K562 (cell line): Measurements from ENCODE around the gene CCDC88C. TPM values are rescaled to one million over a fixed set of nuclear protein-coding genes. Genes with fewer than 3 reads are reported as not detected.

ENCODE experiments used
- ATAC-seq: fragments of 200-7000 bp; cut with Tn5 transposase; 3 replicates; pipeline ENCODE4 v1.9.1; 2020; ENCODE audit warnings: moderate library complexity
- BruUV-seq: library from RNA; stranded (reverse); fragments of 400-500 nt; replicated peaks from 2 replicates; lab custom pipeline; 2021; lab: Mats Ljungman, UMichigan
- CTCF ChIA-PET: fragments of 300-600 bp; formaldehyde crosslinking; extraction: SDS; loops from one replicate; lab custom pipeline; 2021; ENCODE audit warnings: low intra/inter-chr PET ratio; lab: Yijun Ruan, JAX
- POLR2A ChIA-PET: fragments of 300-600, 350-650 bp; sonication (Branson Sonifier 250); formaldehyde crosslinking; extraction: SDS; loops from one replicate; lab custom pipeline; 2021; ENCODE audit warnings: antibody characterized with exemption, inconsistent platforms; lab: Yijun Ruan, JAX
- DNase-seq, 4 experiments: peaks; one replicate each; pipeline versions ENCODE4 v3.0.0 to v3.0.0-alpha.2; 2011 to 2018; ENCODE audit warnings: low spot score in 3 of 4, mixed read lengths in 3 of 4; ENCODE audit errors: extremely low read depth in 1 of 4
- FAIRE-seq: peaks from 2 replicates; lab custom pipeline; 2011; peaks lifted over from hg19 to GRCh38; lab: Jason Lieb, UNC
- H2AFZ ChIP-seq: 2 replicates; pipeline ENCODE4 v1.6.0; 2011; ENCODE audit warnings: low read depth, low read length, control low read depth, inconsistent platforms
- H3K27ac ChIP-seq: fragments of 200-600 bp; 3 replicates; pipeline ENCODE4 v1.8.0; 2011; ENCODE audit warnings: low read depth, mild to moderate bottlenecking, control low read depth, inconsistent platforms, low read length, moderate library complexity, mixed read lengths; ENCODE audit errors: extremely low read depth
- H3K27me3 ChIP-seq, 2 experiments: fragments of 300-600 bp in 1 of 2; 2 replicates in 1 of 2; 3 replicates in 1 of 2; pipeline versions ENCODE4 v1.6.0 to v1.8.0; 2011; ENCODE audit warnings: inconsistent platforms in 2 of 2, low read length in 2 of 2, mild to moderate bottlenecking in 1 of 2, mixed read lengths in 1 of 2, moderate library complexity in 1 of 2; ENCODE audit not compliant: control insufficient read depth in 2 of 2, insufficient read depth in 2 of 2
- H3K36me3 ChIP-seq: fragments of 300-600 bp; 3 replicates; pipeline ENCODE4 v1.8.0; 2011; ENCODE audit warnings: mild to moderate bottlenecking, low read length, inconsistent platforms; ENCODE audit not compliant: control insufficient read depth, insufficient read depth
- H3K4me1 ChIP-seq, 2 experiments: fragments of 200-600 bp in 1 of 2; replicated peaks in 1 of 2; 2 replicates in 1 of 2; 3 replicates in 1 of 2; pipeline versions ENCODE4 v1.5.1 to v1.8.0; 2011; ENCODE audit warnings: inconsistent platforms in 2 of 2, low read length in 2 of 2, mild to moderate bottlenecking in 1 of 2, mixed read lengths in 1 of 2, moderate library complexity in 1 of 2; ENCODE audit not compliant: control insufficient read depth in 2 of 2, insufficient read depth in 2 of 2
- H3K4me2 ChIP-seq: 2 replicates; pipeline ENCODE4 v1.6.1; 2011; ENCODE audit warnings: low read length, control low read depth, inconsistent platforms, mixed read lengths; ENCODE audit not compliant: insufficient read depth
- H3K4me3 ChIP-seq: fragments of 200-600 bp; sonication (generic), shearing (Covaris generic); 2 replicates; pipeline ENCODE4 v1.5.1; 2016; ENCODE audit warnings: control low read depth, inconsistent platforms
- H3K79me2 ChIP-seq: fragments of 200-600 bp; 3 replicates; pipeline ENCODE4 v1.8.0; 2011; ENCODE audit warnings: low read length, inconsistent platforms; ENCODE audit not compliant: control insufficient read depth, insufficient read depth
- H3K9ac ChIP-seq, 2 experiments: 2 replicates each; pipeline versions ENCODE4 v1.6.0 to v1.6.1; 2011; ENCODE audit warnings: low read depth in 2 of 2, low read length in 2 of 2, control low read depth in 1 of 2, inconsistent platforms in 1 of 2, mild to moderate bottlenecking in 1 of 2, mixed read lengths in 1 of 2; ENCODE audit not compliant: insufficient read depth in 1 of 2
- H3K9me1 ChIP-seq: one replicate; pipeline ENCODE4 v1.6.0; 2011; ENCODE audit warnings: inconsistent platforms, mild to moderate bottlenecking, low read length, moderate library complexity; ENCODE audit not compliant: control insufficient read depth, insufficient read depth
- H3K9me3 ChIP-seq: replicated peaks from 2 replicates; pipeline ENCODE4 v1.5.1; 2011; ENCODE audit warnings: low read depth, low read length, inconsistent platforms; ENCODE audit not compliant: control insufficient read depth, insufficient read depth
- H4K20me1 ChIP-seq: replicated peaks from 2 replicates; pipeline ENCODE4 v1.6.1; 2011; ENCODE audit warnings: low read length, inconsistent platforms, mixed read lengths; ENCODE audit not compliant: control insufficient read depth, insufficient read depth
- HMG20B ChIP-seq: fragments of 250-450 bp; sonication (Bioruptor Pico); IDR thresholded peaks from 2 replicates; pipeline ENCODE4 v1.5.0; 2021; ENCODE audit warnings: mild to moderate bottlenecking
- POLR2AphosphoS2 ChIP-seq: IDR thresholded peaks from 2 replicates; pipeline ENCODE4 v1.6.1; 2012; ENCODE audit warnings: low read length, improper control_type of control experiment
- ZBTB40 ChIP-seq, 2 experiments: fragments of 450-650 bp in 1 of 2; sonication (generic) in 1 of 2; formaldehyde crosslinking in 1 of 2; IDR thresholded peaks; 2 replicates each; pipeline versions ENCODE4 v1.7.1 to v1.9.0; 2016 to 2022; ENCODE audit warnings: inconsistent platforms in 1 of 2, mild to moderate bottlenecking in 1 of 2, missing genetic modification reagents in 1 of 2
- ZFP1 ChIP-seq: fragments of 450-650 bp; formaldehyde crosslinking; IDR thresholded peaks from 2 replicates; pipeline ENCODE4 v1.4.0; 2020; ENCODE audit warnings: mild to moderate bottlenecking, mixed read lengths
- WGBS: fragments of 100-300 bp; shearing (Covaris generic); methylation state at CpG from one replicate; pipeline ENCODE4 v1.1.6; 2016; ENCODE audit warnings: low coverage, mixed read lengths; ENCODE audit not compliant: insufficient coverage; ENCODE audit errors: missing lambda C conversion rate; 5-methylcytosine and 5-hydroxymethylcytosine counted together
- in situ Hi-C: fragments of 300-500 bp; cut with MboI; formaldehyde crosslinking; loops from 4 replicates; pipeline ENCODE4 v1.15.0; 2018; ENCODE audit warnings: inconsistent platforms, mixed read lengths
- intact Hi-C: fragments of 100-400 bp; cut with micrococcal nuclease; formaldehyde crosslinking; loops from 2 replicates; pipeline ENCODE4 v1.14.2; 2022
- polyA plus RNA-seq, 8 experiments: library from polyadenylated mRNA; depleted of rRNA in 4 of 8; stranded (reverse) in 5 of 8; unstranded in 3 of 8; fragments of >200 nt; fragmentation: Nextera tagmentation in 2 of 8; fragmentation: Illumina TruSeq in 1 of 8; extraction: Ambion mirVana in 2 of 8; extraction: Trizol in 1 of 8; gene quantifications; 2 replicates each; pipeline versions ENCODE4 v1.2.1 to v1.2.3, GENCODE V29; 2011 to 2014; ENCODE audit warnings: inconsistent platforms in 1 of 8, missing spikeins in 1 of 8
- total RNA-seq, 7 experiments: library from RNA; depleted of rRNA in 6 of 7; stranded (reverse); fragments of >200 nt in 6 of 7; fragmentation: Illumina TruSeq in 2 of 7; extraction: Trizol in 2 of 7; gene quantifications; 2 replicates each; pipeline versions ENCODE4 v1.2.1 to v1.2.3, GENCODE V29; 2011 to 2021; ENCODE audit warnings: low replicate concordance in 1 of 7

The CCDC88C gene
- total and polyA plus RNA-seq, 9 of the 15 experiments (the other 6 are each of a cell fraction or from before 2014, with no cell fraction given): 0.62 to 22.5 (median 10.7) TPM

GRCh38 chr14:91343051-91343450 lies 74.6 kb downstream of the CCDC88C start:
- no TSS peak for BruUV-seq
- Histone ChIP-seq H3K9ac (peak overlapping the region in 1 of 2 experiments; percentile 17; a peak in 1 of 4 replicates), H3K4me3 (no peak overlapping the region), H3K27ac (no peak overlapping the region), H3K9me3 (no peaks in the 10 kb centered on the region), H3K79me2 (no peaks in the 10 kb centered on the region; the same call in 2 of the 3 replicates), H2AFZ (no peak overlapping the region), H4K20me1 (no peaks in the 10 kb centered on the region), H3K4me2 (no peak overlapping the region), H3K9me1 (peaks cover 3% of the 10 kb centered on the region), H3K27me3 (no peaks in the 10 kb centered on the region), H3K4me1 (peaks cover 0 to 4% of the 10 kb centered on the region in 2 experiments; a peak in 2 of 5 replicates), H3K36me3 (peaks cover 21% of the 10 kb centered on the region; the same call in 1 of the 3 replicates)
- FAIRE-seq (no peak), DNase-seq (no peak), ATAC-seq (no peak)
- 82% methylated on average over 7 of the region's 11 CpGs for WGBS
- TF ChIP-seq POLR2AphosphoS2 (no peak), ZBTB40 (IDR thresholded peaks at IDR 0.05) (peak; percentile 81), ZBTB40 (CRISPR knock-in tag; IDR thresholded peaks at IDR 0.05) (peak; percentile 69), HMG20B (CRISPR knock-in tag) (no peak), ZFP1 (CRISPR knock-in tag) (no peak)
- in situ Hi-C loops (loop anchor here (5.0 kb wide), 1 partner anchor 84 kb away; no protein-coding TSS in a partner anchor), intact Hi-C loops (no loop called here)
- ChIA-PET CTCF (no interaction called here), POLR2A (no interaction called here)
